GM12878 (cell line): ENCODE data around the gene TACR1. TPM values are rescaled to one million over a fixed set of nuclear protein-coding genes. Genes with fewer than 3 reads are reported as not detected.

Experiments used
- ATAC-seq: fragments of 200-7000 bp; cut with Tn5 transposase; 3 replicates; pipeline ENCODE4 v1.9.1; 2020; ENCODE audit warnings: mild to moderate bottlenecking, moderate library complexity
- BruUV-seq: library from RNA; stranded (reverse); fragments of 400-500 nt; replicated peaks from 2 replicates; lab custom pipeline; 2021; lab: Mats Ljungman, UMichigan
- CTCF ChIA-PET: fragments of 300-600 bp; sonication (Branson Sonifier 250); formaldehyde crosslinking; extraction: SDS; loops from one replicate; lab custom pipeline; 2021; ENCODE audit warnings: inconsistent platforms; lab: Yijun Ruan, JAX
- POLR2A ChIA-PET: fragments of 350-600 bp; formaldehyde crosslinking; extraction: SDS; loops from one replicate; lab custom pipeline; 2021; ENCODE audit warnings: inconsistent platforms; lab: Charles Lee
- RAD21 ChIA-PET: fragments of 300-600 bp; sonication (Branson Sonifier 250); formaldehyde crosslinking; loops from one replicate; lab custom pipeline; 2023; ENCODE audit warnings: antibody characterized with exemption; ENCODE audit not compliant: unreplicated experiment; lab: Charles Lee
- SMC1A ChIA-PET: fragments of 300-600 bp; sonication (Branson Sonifier 250); formaldehyde crosslinking; loops from one replicate; lab custom pipeline; 2023; ENCODE audit not compliant: unreplicated experiment, uncharacterized antibody; lab: Charles Lee
- DNase-seq: peaks from one replicate; pipeline ENCODE4 v3.0.0-alpha.2; 2011; ENCODE audit warnings: low read depth, low spot score
- FAIRE-seq: peaks from 3 replicates; lab custom pipeline; 2011; peaks lifted over from hg19 to GRCh38; lab: Jason Lieb, UNC
- H2AFZ ChIP-seq: 2 replicates; pipeline ENCODE4 v1.6.0; 2011; ENCODE audit warnings: low read depth, low read length, control low read depth; ENCODE audit not compliant: control insufficient read depth
- H3K27ac ChIP-seq: 2 replicates; pipeline ENCODE4 v1.5.1; 2011; ENCODE audit warnings: control low read depth; ENCODE audit not compliant: control insufficient read depth, insufficient read depth
- H3K27me3 ChIP-seq, 2 experiments: replicated peaks in 1 of 2; 2 replicates each; pipeline versions ENCODE4 v1.6.0 to v1.6.1; 2011; ENCODE audit warnings: low read length in 1 of 2; ENCODE audit not compliant: control insufficient read depth in 2 of 2, insufficient read depth in 2 of 2
- H3K36me3 ChIP-seq, 2 experiments: 2 replicates each; pipeline ENCODE4 v1.5.1; 2011; ENCODE audit warnings: low read length in 1 of 2; ENCODE audit not compliant: control insufficient read depth in 2 of 2, insufficient read depth in 2 of 2
- H3K4me1 ChIP-seq: 2 replicates; pipeline ENCODE4 v1.6.1; 2011; ENCODE audit warnings: mild to moderate bottlenecking, low read length, moderate library complexity, mixed read lengths; ENCODE audit not compliant: control insufficient read depth, insufficient read depth
- H3K4me2 ChIP-seq: 2 replicates; pipeline ENCODE4 v1.6.0; 2011; ENCODE audit warnings: control low read depth; ENCODE audit not compliant: control insufficient read depth, insufficient read depth
- H3K4me3 ChIP-seq: fragments of 200-600 bp; sonication (generic); 2 replicates; pipeline ENCODE4 v1.5.1; 2016
- H3K79me2 ChIP-seq: 2 replicates; pipeline ENCODE4 v1.6.0; 2011; ENCODE audit warnings: low read length; ENCODE audit not compliant: control insufficient read depth, insufficient read depth
- H3K9ac ChIP-seq: 2 replicates; pipeline ENCODE4 v1.8.0; 2011; ENCODE audit warnings: low read length, control low read depth, mixed read lengths; ENCODE audit not compliant: control insufficient read depth, insufficient read depth
- H3K9me3 ChIP-seq: replicated peaks from 3 replicates; pipeline ENCODE4 v1.5.1; 2011; ENCODE audit warnings: mild to moderate bottlenecking, low read length; ENCODE audit not compliant: control insufficient read depth, insufficient read depth
- H4K20me1 ChIP-seq: 2 replicates; pipeline ENCODE4 v1.6.0; 2011; ENCODE audit not compliant: control insufficient read depth, insufficient read depth
- ASH2L ChIP-seq: fragments of 300-600, 200-600 bp; sonication (generic); IDR thresholded peaks from 2 replicates; pipeline ENCODE4 v1.6.1; 2017; ENCODE audit warnings: low read depth, mild to moderate bottlenecking, borderline replicate concordance
- BMI1 ChIP-seq: fragments of 450-650 bp; IDR thresholded peaks from 2 replicates; pipeline ENCODE4 v1.6.1; 2016; ENCODE audit warnings: mild to moderate bottlenecking, moderate library complexity, borderline replicate concordance
- CBX5 ChIP-seq: sonication (generic); IDR thresholded peaks from 2 replicates; pipeline ENCODE4 v1.6.1; 2016; ENCODE audit warnings: low read depth, moderate library complexity, mild to moderate bottlenecking, inconsistent platforms
- CHD2 ChIP-seq: IDR thresholded peaks from 2 replicates; pipeline ENCODE4 v1.6.1; 2011; ENCODE audit warnings: low read depth, low read length, improper control_type of control experiment, borderline replicate concordance
- CREM ChIP-seq: IDR thresholded peaks from 2 replicates; pipeline ENCODE4 v1.6.1; 2014; ENCODE audit warnings: antibody characterized with exemption, low read depth
- HDAC2 ChIP-seq: fragments of 200-600 bp; sonication (generic); IDR thresholded peaks from 2 replicates; pipeline ENCODE4 v1.6.1; 2017
- HDGF ChIP-seq: fragments of 450-650 bp; IDR thresholded peaks from 2 replicates; pipeline ENCODE4 v1.6.1; 2016; ENCODE audit warnings: antibody characterized with exemption
- NR2F1 ChIP-seq: fragments of 450-650 bp; conservative IDR thresholded peaks from 2 replicates; pipeline ENCODE4 v1.6.1; 2017; ENCODE audit warnings: mild to moderate bottlenecking
- SIX5 ChIP-seq: IDR thresholded peaks from 2 replicates; pipeline ENCODE4 v1.6.1; 2011; ENCODE audit warnings: mild to moderate bottlenecking, low read depth, low read length, moderate library complexity; ENCODE audit not compliant: severe bottlenecking
- SMC3 ChIP-seq: IDR thresholded peaks from 2 replicates; pipeline ENCODE4 v1.6.1; 2011; ENCODE audit warnings: low read length, improper control_type of control experiment, borderline replicate concordance
- SREBF2 ChIP-seq: IDR thresholded peaks from 2 replicates; pipeline ENCODE4 v1.6.1; 2012; ENCODE audit warnings: mild to moderate bottlenecking, low read length
- SRF ChIP-seq, 2 experiments: IDR thresholded peaks; 2 replicates each; pipeline ENCODE4 v1.6.1; 2011; ENCODE audit warnings: low read depth in 2 of 2, low read length in 2 of 2, mild to moderate bottlenecking in 1 of 2, moderate library complexity in 1 of 2
- TBL1XR1 ChIP-seq: IDR thresholded peaks from 2 replicates; pipeline ENCODE4 v1.6.1; 2012; ENCODE audit warnings: low read depth, low read length, improper control_type of control experiment
- ZNF207 ChIP-seq: fragments of 450-650 bp; IDR thresholded peaks from 2 replicates; pipeline ENCODE4 v1.6.1; 2014; ENCODE audit warnings: antibody characterized with exemption, mild to moderate bottlenecking, borderline replicate concordance
- WGBS: methylation state at CpG from one replicate; pipeline ENCODE4 v1.1.6; 2016; ENCODE audit warnings: low lambda C conversion rate; ENCODE audit not compliant: insufficient replicate concordance, insufficient coverage; ENCODE audit errors: missing lambda C conversion rate; 5-methylcytosine and 5-hydroxymethylcytosine counted together
- in situ Hi-C: fragments of 300-500 bp; cut with MboI; formaldehyde crosslinking; loops from 9 replicates; pipeline ENCODE4 v1.14.3; 2018; ENCODE audit warnings: mixed read lengths
- intact Hi-C: fragments of 100-400 bp; cut with micrococcal nuclease; formaldehyde crosslinking; loops from one replicate; pipeline ENCODE4 v1.14.2; 2022; ENCODE audit not compliant: unreplicated experiment
- polyA plus RNA-seq, 11 experiments: library from polyadenylated mRNA; depleted of rRNA in 4 of 11; unstranded in 6 of 11; stranded (reverse) in 5 of 11; fragments of >200 nt; fragmentation: Nextera tagmentation in 4 of 11; fragmentation: Illumina TruSeq in 1 of 11; extraction: Ambion mirVana in 4 of 11; extraction: Trizol in 1 of 11; gene quantifications; 1 replicate in 1 of 11; 2 replicates in 10 of 11; pipeline versions ENCODE4 v1.2.1 to v1.2.3, GENCODE V29; 2011 to 2016; ENCODE audit warnings: inconsistent platforms in 2 of 11, missing spikeins in 2 of 11, low read depth in 1 of 11
- total RNA-seq, 4 experiments: library from RNA; depleted of rRNA in 3 of 4; stranded (reverse); fragments of >200 nt in 3 of 4; fragmentation: Illumina TruSeq in 1 of 4; extraction: Trizol in 1 of 4; gene quantifications; 2 replicates each; pipeline versions ENCODE4 v1.2.1 to v1.2.3, GENCODE V29; 2013 to 2021
- TF ChIP-seq, protein P1 (sequence below), 3 experiments: IDR thresholded peaks in 2 of 3; conservative IDR thresholded peaks in 1 of 3; 2 replicates each; pipeline ENCODE4 v1.5.1; 2011; ENCODE audit warnings: low read depth in 3 of 3, low read length in 3 of 3, mild to moderate bottlenecking in 3 of 3, control low read depth in 2 of 3, moderate library complexity in 2 of 3, inconsistent platforms in 1 of 3, mixed read lengths in 1 of 3; ENCODE audit not compliant: control insufficient read depth in 2 of 3, insufficient read depth in 1 of 3; ENCODE audit errors: extremely low read depth in 1 of 3

TACR1 gene
- total and polyA plus RNA-seq, 10 of the 15 experiments (the other 5 are each of a cell fraction or from before 2014, with no cell fraction given), result 0.04 to 1.4 (median 0.15) TPM

DNA sequence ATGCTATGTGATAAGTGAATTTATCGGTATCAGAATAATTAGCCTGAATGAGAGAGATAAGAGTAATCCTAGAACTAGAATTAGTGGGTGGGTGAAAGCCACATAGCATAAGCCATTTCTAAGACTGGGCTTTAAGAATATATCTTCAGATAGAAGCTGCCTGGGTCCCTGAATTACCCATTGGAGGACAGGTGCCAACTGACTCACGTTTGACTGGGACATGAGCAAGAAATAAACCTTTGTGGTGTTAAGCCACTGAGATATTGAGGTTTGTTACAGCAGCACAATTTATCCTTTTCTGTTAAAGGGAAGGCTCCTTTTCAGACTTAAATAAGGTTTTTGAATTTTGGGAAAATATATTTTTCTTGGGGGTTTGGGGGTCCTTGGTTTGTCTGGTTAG lies 145.0 kb downstream of the TACR1 start:
- DNase-seq (no peak), ATAC-seq (no peak), FAIRE-seq (peak; percentile 7)
- in situ Hi-C loops (loop anchor here (5.0 to 25.0 kb wide), 2 partner anchors 358 to 553 kb away; no protein-coding TSS in a partner anchor), intact Hi-C loops (loop anchor here (2.0 to 5.0 kb wide), 2 partner anchors 411 to 573 kb away; no protein-coding TSS in a partner anchor)
- Histone ChIP-seq H3K4me3 (no peak overlapping the region), H2AFZ (no peak overlapping the region), H3K9me3 (no peaks in the 10 kb centered on the region; the same call in 1 of the 3 replicates), H3K4me1 (peaks cover 27% of the 10 kb centered on the region), H3K27ac (no peak overlapping the region; the same call in 1 of the 2 replicates), H3K4me2 (no peak overlapping the region), H3K79me2 (no peaks in the 10 kb centered on the region), H3K36me3 (no peaks in the 10 kb centered on the region; a peak in 1 of 4 replicates), H3K9ac (no peak overlapping the region), H3K27me3 (no peaks in the 10 kb centered on the region), H4K20me1 (no peaks in the 10 kb centered on the region)
- POLR2A ChIA-PET, result no interaction called here
- SMC1A ChIA-PET, result interaction anchor here (1.1 to 9.4 kb wide), 15 partner anchors 12 to 554 kb away, joined by 3 to 117 read pairs (median 7); no protein-coding TSS in a partner anchor
- CTCF ChIA-PET, result interaction anchor here (0.6 to 7.1 kb wide), 20 partner anchors 8 to 574 kb away, joined by 3 to 114 read pairs (median 10); partner anchors contain the start of gene TACR1
- TF ChIP-seq, protein P1, sequence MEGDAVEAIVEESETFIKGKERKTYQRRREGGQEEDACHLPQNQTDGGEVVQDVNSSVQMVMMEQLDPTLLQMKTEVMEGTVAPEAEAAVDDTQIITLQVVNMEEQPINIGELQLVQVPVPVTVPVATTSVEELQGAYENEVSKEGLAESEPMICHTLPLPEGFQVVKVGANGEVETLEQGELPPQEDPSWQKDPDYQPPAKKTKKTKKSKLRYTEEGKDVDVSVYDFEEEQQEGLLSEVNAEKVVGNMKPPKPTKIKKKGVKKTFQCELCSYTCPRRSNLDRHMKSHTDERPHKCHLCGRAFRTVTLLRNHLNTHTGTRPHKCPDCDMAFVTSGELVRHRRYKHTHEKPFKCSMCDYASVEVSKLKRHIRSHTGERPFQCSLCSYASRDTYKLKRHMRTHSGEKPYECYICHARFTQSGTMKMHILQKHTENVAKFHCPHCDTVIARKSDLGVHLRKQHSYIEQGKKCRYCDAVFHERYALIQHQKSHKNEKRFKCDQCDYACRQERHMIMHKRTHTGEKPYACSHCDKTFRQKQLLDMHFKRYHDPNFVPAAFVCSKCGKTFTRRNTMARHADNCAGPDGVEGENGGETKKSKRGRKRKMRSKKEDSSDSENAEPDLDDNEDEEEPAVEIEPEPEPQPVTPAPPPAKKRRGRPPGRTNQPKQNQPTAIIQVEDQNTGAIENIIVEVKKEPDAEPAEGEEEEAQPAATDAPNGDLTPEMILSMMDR (IDR thresholded peaks at IDR 0.05 in 2 of 3, conservative IDR thresholded peaks at IDR 0.05 in 1 of 3; ENCODE audit: control insufficient read depth in 2 of 3, extremely low read depth in 1 of 3, insufficient read depth in 1 of 3, low read depth in 3 of 3, low read length in 3 of 3), result no peak
- TF ChIP-seq NR2F1 (no peak), BMI1 (no peak), CREM (no peak), HDGF (no peak), CHD2 (no peak), ZNF207 (no peak), ASH2L (no peak), SMC3 (no peak), SRF (IDR thresholded peaks at IDR 0.05; ENCODE audit: low read depth in 2 of 2, low read length in 2 of 2) (no peak), TBL1XR1 (no peak), CBX5 (no peak), HDAC2 (no peak), SREBF2 (no peak), SIX5 (no peak)
- BruUV-seq, result no TSS peak
- RAD21 ChIA-PET, result interaction anchor here (0.9 to 8.1 kb wide), 13 partner anchors 11 to 574 kb away, joined by 3 to 56 read pairs (median 7); partner anchors contain the start of gene TACR1
- 47% methylated on average over 2 of the region's 2 CpGs for WGBS
